Cardiac muscle cell (in vitro differentiated cells and primary cell): ENCODE results near the gene AQP12B. TPM values are rescaled to one million over a fixed set of nuclear protein-coding genes. Genes with fewer than 3 reads are reported as not detected.

Source experiments
- DNase-seq, 2 donors: peaks; one replicate each; pipeline versions ENCODE4 v3.0.0 to v3.0.0-alpha.2; 2010 to 2017; ENCODE audit warnings: low read depth in 1 of 2, low spot score in 1 of 2
- H3K27ac ChIP-seq: fragments of 200-600 bp; sonication (generic); 2 replicates; pipeline ENCODE4 v1.5.1; 2016
- H3K27me3 ChIP-seq: fragments of 200-600 bp; sonication (generic); 2 replicates; pipeline ENCODE4 v1.6.0; 2016; ENCODE audit warnings: control low read depth
- H3K36me3 ChIP-seq: fragments of 200-600 bp; sonication (generic); 2 replicates; pipeline ENCODE4 v1.5.1; 2016; ENCODE audit warnings: control low read depth
- H3K4me1 ChIP-seq: fragments of 200-600 bp; sonication (generic); 2 replicates; pipeline ENCODE4 v1.8.1; 2017; ENCODE audit warnings: low read depth, mild to moderate bottlenecking, mixed run types
- H3K4me3 ChIP-seq: fragments of 200-600 bp; sonication (generic); 2 replicates; pipeline ENCODE4 v1.5.1; 2016; ENCODE audit warnings: mild to moderate bottlenecking
- H3K9me3 ChIP-seq: fragments of 200-600 bp; sonication (generic); 2 replicates; pipeline ENCODE4 v1.5.1; 2017; ENCODE audit warnings: low read depth, mild to moderate bottlenecking, control low read depth
- polyA plus RNA-seq: library from polyadenylated mRNA; unstranded; fragments of >200 nt; fragmentation: Nextera tagmentation; extraction: Ambion mirVana; gene quantifications from 2 replicates; pipeline ENCODE4 v1.2.1, GENCODE V29; 2016
- total RNA-seq: library from RNA; depleted of rRNA; stranded (reverse); fragments of >200 nt; gene quantifications from 2 replicates; pipeline ENCODE4 v1.2.3, GENCODE V29; 2016
- TF ChIP-seq, protein P1 (sequence below): IDR thresholded peaks from 2 replicates; pipeline ENCODE4 v1.5.1; 2012; ENCODE audit warnings: low read depth, mild to moderate bottlenecking, low read length

AQP12B gene
- total and polyA plus RNA-seq, 2 experiments from 2014 or later: not detected

DNA sequence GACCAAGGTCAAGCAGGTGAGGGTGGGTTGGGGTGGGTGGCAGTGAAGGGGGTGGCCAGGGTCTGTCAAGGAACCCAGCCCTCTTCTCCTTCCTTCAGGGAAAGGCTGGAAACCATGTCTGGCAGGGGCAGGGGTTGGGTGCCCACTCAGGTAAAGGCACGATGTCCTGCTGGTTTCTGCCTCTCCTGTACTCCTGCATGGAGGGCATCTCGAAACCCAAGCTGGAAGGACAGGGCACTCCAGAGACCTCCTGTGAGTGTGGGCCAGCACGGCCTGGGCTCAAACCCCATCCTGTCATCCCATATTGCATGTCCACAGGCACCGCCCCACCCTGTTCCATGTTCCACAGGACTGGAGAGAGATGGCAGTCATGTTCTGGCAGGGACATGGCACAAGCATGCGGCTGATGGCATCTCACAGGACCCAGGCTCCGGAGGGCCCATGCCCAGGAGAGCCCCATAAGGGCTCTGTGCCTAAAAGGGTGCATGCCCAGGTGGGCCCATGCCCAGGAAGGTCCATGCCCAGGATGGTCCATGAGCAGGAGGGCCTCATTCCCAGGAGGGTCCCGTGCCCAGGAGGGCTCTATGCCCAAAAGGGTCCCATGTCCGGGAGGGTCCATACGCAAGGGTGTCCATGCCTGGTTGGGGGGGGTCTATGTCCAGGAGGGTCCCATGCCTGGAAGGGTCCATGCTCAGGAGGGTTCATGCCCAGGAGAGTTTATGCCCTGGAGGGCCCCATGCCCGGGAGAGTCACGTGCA is 51.0 kb downstream of the AQP12B start:
- no peak for DNase-seq
- Histone ChIP-seq H3K4me1 (no peaks in the 10 kb centered on the region), H3K27me3 (no peaks in the 10 kb centered on the region), H3K4me3 (no peak overlapping the region), H3K9me3 (no peaks in the 10 kb centered on the region), H3K27ac (no peak overlapping the region), H3K36me3 (no peaks in the 10 kb centered on the region)
- TF ChIP-seq, protein P1, sequence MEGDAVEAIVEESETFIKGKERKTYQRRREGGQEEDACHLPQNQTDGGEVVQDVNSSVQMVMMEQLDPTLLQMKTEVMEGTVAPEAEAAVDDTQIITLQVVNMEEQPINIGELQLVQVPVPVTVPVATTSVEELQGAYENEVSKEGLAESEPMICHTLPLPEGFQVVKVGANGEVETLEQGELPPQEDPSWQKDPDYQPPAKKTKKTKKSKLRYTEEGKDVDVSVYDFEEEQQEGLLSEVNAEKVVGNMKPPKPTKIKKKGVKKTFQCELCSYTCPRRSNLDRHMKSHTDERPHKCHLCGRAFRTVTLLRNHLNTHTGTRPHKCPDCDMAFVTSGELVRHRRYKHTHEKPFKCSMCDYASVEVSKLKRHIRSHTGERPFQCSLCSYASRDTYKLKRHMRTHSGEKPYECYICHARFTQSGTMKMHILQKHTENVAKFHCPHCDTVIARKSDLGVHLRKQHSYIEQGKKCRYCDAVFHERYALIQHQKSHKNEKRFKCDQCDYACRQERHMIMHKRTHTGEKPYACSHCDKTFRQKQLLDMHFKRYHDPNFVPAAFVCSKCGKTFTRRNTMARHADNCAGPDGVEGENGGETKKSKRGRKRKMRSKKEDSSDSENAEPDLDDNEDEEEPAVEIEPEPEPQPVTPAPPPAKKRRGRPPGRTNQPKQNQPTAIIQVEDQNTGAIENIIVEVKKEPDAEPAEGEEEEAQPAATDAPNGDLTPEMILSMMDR: no peak

GRCh38 chr2:240630771-240631547 is 51.7 kb downstream of the AQP12B start:
- H3K36me3 ChIP-seq: no peaks in the 10 kb centered on the region
- no peaks in the 10 kb centered on the region for H3K4me1 ChIP-seq
- TF ChIP-seq, protein P1: no peak
- no peak overlapping the region for H3K27ac ChIP-seq
- H3K9me3 ChIP-seq: no peaks in the 10 kb centered on the region
- H3K4me3 ChIP-seq: no peak overlapping the region
- no peaks in the 10 kb centered on the region for H3K27me3 ChIP-seq
- no peak for DNase-seq

DNA sequence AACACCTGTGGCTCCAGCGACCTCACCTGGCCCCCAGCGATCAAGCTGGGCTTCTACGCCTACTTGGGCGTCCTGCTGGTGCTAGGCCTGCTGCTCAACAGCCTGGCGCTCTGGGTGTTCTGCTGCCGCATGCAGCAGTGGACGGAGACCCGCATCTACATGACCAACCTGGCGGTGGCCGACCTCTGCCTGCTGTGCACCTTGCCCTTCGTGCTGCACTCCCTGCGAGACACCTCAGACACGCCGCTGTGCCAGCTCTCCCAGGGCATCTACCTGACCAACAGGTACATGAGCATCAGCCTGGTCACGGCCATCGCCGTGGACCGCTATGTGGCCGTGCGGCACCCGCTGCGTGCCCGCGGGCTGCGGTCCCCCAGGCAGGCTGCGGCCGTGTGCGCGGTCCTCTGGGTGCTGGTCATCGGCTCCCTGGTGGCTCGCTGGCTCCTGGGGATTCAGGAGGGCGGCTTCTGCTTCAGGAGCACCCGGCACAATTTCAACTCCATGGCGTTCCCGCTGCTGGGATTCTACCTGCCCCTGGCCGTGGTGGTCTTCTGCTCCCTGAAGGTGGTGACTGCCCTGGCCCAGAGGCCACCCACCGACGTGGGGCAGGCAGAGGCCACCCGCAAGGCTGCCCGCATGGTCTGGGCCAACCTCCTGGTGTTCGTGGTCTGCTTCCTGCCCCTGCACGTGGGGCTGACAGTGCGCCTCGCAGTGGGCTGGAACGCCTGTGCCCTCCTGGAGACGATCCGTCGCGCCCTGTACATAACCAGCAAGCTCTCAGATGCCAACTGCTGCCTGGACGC is 52.5 kb downstream of the AQP12B start:
- Histone ChIP-seq H3K27ac (no peak overlapping the region), H3K4me1 (no peaks in the 10 kb centered on the region), H3K4me3 (no peak overlapping the region), H3K36me3 (no peaks in the 10 kb centered on the region), H3K27me3 (no peaks in the 10 kb centered on the region), H3K9me3 (no peaks in the 10 kb centered on the region)
- TF ChIP-seq, protein P1: no peak
- DNase-seq: no peak

DNA sequence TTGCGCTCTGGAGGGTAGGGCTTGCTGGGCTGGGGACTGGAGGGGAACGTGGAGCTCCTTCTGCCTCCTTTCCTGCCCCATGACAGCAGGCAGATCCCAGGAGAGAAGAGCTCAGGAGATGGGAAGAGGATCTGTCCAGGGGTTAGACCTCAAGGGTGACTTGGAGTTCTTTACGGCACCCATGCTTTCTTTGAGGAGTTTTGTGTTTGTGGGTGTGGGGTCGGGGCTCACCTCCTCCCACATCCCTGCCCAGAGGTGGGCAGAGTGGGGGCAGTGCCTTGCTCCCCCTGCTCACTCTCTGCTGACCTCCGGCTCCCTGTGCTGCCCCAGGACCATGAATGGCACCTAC is 53.1 kb downstream of the AQP12B start:
- Histone ChIP-seq H3K36me3 (no peaks in the 10 kb centered on the region), H3K27ac (no peak overlapping the region), H3K4me1 (no peaks in the 10 kb centered on the region), H3K27me3 (no peaks in the 10 kb centered on the region), H3K4me3 (no peak overlapping the region), H3K9me3 (no peaks in the 10 kb centered on the region)
- no peak for DNase-seq
- TF ChIP-seq, protein P1: no peak

- Histone ChIP-seq H3K4me1 (no peaks in the 10 kb centered on the region), H3K9me3 (no peaks in the 10 kb centered on the region), H3K4me3 (no peak overlapping the region), H3K27me3 (no peaks in the 10 kb centered on the region), H3K27ac (no peak overlapping the region), H3K36me3 (no peaks in the 10 kb centered on the region)
- no peak for DNase-seq
- TF ChIP-seq, protein P1: no peak
Measured at GRCh38 chr2:240628808-240629618, 53.7 kb downstream of the AQP12B start.
